GM18519 (cell line): ENCODE data around the gene RESP18.

Experiments used
- ATAC-seq: cut with Tn5 transposase; IDR thresholded peaks from one replicate; pipeline ENCODE4 v1.9.1; 2021; ENCODE audit warnings: mild to moderate bottlenecking, moderate library complexity; ENCODE audit not compliant: unreplicated experiment, low FRiP score

The RESP18 gene

GRCh38 chr2:219279151-219279915 is 53.2 kb downstream of the RESP18 start, which contains the start of gene DNAJB2:
Gene DNAJB2, plus strand, starts transcription at chr2:219279366. Its CDS starts 468 bp downstream, at chr2:219279834.
- peak; percentile 76 for ATAC-seq

- ATAC-seq: no peak
Observed at GRCh38 chr2:219278655-219279150, 53.8 kb downstream of the RESP18 start.

DNA sequence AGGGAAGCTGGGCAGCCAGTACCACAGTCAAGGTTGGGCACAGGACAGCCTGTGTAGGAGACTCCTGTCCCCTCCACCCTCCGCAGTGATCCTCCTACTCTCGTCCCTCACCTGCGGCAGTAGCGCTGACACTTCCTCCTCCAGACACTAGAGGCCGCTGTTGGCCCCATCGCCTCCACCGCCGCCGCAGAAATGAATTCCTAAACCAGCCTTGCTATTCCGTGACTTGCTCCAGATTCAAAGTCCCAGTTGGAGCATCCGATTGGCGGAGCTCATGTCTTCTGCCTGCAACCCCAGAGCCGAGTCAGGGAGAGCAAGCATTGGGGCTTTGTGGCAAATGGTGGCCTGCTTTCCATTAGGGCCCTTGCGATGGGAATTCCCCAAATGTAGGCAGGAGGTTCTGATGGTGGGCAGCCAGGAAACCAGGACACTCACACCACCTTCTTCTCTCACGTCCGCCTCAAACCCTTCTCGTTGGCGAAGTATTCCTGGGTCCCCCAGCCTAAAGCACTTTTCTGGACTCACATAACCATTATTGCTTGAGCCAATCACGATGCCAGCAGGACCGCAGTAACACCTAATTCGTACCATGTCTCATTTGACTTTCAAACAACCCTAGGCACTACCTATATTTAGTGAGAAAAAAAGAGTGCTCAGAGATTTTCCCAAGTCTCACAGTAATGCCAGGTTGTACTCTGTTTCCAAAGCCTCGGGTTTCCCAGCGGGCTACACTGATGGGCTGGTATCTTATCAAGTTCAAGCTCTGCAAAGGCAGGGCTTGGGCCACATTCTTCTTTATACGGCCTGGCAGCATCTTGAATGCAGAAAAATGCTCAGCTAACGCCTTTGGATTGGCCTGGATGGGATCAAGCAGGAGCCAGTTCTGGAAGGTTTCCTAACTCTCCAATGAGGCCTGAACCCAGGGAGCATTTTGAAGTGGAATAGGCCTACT is 54.6 kb downstream of the RESP18 start:
- no peak for ATAC-seq
